Fibroblast of lung (primary cell): ENCODE measurements around the gene CRIP3.

Source experiments
- CTCF ChIP-seq, 2 donors: IDR thresholded peaks in 1 of 2; conservative IDR thresholded peaks in 1 of 2; 1 replicate in 1 of 2; 2 replicates in 1 of 2; pipeline ENCODE4 v1.5.1; 2011 to 2012; ENCODE audit warnings: low read length in 2 of 2, control low read depth in 1 of 2, inconsistent platforms in 1 of 2, low read depth in 1 of 2, mild to moderate bottlenecking in 1 of 2
- EZH2 ChIP-seq: IDR thresholded peaks from 2 replicates; pipeline ENCODE4 v1.5.1; 2012; ENCODE audit warnings: low read length, control low read depth, mild to moderate bottlenecking; ENCODE audit errors: missing control alignments

- TF ChIP-seq CTCF (conservative IDR thresholded peaks at IDR 0.05 in 1 of 2, IDR thresholded peaks at IDR 0.05 in 1 of 2; ENCODE audit: low read depth in 1 of 2, low read length in 2 of 2): no peak
- TF ChIP-seq EZH2: no peak
Observed at GRCh38 chr6:43260791-43261190, 47.8 kb downstream of the CRIP3 start.
